Measurements from ENCODE around the gene KLHL29.

DNA sequence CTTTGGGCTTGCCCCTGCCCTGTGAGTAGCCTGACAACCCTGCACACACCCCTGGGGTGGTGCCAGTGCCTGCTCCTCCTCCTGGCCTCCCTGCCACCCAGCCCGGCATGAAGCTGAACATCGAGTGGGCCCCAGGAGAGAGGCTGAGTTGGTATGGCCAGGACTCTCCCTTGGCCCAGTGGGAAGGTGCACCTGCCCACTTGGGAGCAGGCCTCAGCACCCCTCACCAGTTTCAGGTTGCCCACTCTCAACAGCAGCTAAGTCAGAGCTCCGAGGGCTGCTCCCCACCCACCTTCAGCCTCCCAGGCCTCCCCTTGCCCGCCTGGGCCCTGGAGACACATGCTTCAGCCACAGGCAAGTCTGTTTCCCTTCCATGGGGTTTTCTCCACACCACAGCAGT is 203.1 kb downstream of the KLHL29 start:
- no peak for TF ChIP-seq POLR2A (IDR thresholded peaks at IDR 0.05; ENCODE audit: low read depth, low read length)
- no peak for TF ChIP-seq TAF1 (IDR thresholded peaks at IDR 0.05; ENCODE audit: low read depth, low read length)
- no peak for TF ChIP-seq POLR2AphosphoS5 (IDR thresholded peaks at IDR 0.05; ENCODE audit: low read depth, low read length)
